ENCODE data around the gene FBXW11.
"Not testable (repeated sequence)": the region's sequence is repeated elsewhere in the genome, so short reads cannot be mapped to it uniquely, and the experiment has no call there.

The FBXW11 gene

GRCh38 chr5:171951218-171951617, 55.2 kb downstream of the FBXW11 start:
- no peak for DNase-seq

DNA sequence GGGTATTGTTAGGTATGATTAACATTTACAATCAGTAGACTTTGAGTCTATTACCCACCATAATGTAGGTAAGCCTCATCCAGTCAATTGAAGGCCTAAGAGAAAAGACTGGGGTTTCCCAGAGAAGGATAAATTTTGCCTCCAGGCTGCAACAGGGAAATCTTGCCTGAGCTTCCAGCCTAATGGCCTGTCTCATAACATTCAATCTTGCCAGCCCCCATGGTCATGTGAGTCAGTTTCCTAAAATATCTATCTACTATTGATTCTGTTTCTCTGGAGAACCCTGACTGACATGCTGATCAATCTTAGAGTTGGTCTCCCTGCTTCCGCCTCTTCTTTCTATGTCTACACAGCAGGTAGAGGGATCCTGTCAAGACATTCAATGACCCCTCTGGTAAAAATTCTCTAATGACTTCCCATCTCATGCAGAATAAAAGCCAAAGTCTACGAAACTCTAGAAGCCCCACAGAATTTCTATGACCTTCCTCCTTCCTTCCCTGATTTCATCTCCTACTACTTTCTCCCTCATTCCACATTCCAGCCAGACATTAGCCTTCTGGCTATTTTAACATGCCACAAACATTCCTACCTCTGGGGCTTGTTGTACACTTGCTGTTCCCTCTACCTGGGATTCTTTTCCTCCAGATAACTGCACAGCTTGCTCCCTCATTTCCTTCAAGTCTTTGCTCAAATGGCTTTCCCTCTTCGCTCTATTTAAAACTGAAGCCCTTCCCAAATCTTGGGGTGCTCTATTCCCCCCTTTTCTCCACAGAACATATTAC, 60.2 kb downstream of the FBXW11 start:
- DNase-seq: no peak

DNA sequence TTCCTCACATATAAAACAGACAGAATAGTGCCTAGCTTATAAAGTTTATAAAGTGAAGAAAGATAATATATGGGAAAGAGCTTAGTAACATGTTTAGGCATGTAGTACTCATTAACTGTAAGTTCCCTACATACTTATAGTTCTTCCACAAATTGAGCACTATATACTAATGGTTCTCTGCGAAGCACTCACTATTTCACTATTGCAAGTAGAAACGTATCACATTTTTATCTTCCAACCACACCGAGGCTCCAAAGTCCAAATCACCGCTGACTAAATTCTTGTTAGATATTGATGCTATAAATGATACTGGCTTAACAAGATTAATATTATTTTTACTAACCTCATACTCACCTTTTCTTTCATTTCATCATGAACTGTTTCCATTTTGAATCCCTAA, 61.0 kb downstream of the FBXW11 start:
- no peak for DNase-seq

DNA sequence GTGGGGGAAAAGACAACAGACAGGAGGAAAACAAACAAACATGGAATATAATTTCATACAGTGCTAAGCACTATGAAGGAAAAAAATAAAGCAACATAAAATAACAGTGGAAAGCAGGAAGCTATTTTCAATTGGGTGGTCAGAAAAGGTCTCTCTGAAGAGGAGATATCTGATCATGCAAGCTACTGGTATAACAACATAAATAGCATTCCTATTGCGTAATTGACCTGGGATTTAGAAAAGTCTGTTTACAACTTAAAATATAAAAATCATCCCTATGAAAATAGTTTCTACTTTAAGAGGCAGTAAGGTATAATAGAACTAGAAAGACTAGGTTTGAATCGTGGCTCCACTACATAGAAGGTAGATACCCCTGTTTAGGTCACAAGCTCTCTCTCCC, 61.4 kb downstream of the FBXW11 start:
- DNase-seq: no peak

- not testable (repeated sequence) for DNase-seq
These were observed 64.3 kb downstream of the FBXW11 start for GRCh38 chr5:171942112-171942516.

GRCh38 chr5:171941675-171942074, 64.8 kb downstream of the FBXW11 start:
- DNase-seq: not testable (repeated sequence)

DNA sequence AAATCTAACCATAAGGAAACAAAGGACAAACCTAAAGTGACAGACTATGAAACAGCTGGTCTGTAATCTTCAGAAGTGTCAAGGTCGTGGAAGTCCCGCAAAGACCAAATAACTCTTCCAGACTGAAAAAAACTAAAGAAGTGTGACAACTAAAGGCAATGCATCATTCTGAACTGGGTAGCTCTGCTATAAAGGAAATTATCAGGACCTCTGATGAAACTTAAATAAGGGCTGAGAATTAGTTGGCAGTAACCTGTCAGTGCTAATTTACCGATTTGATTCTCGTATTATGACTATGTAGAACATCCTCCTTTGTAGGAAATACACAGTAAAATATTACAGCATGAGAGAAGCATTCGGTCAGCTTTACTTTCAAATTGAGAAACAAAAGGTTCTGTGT, 65.2 kb downstream of the FBXW11 start:
- DNase-seq: not testable (repeated sequence)

GRCh38 chr5:171939951-171940350, 66.5 kb downstream of the FBXW11 start:
- DNase-seq: no peak

DNA sequence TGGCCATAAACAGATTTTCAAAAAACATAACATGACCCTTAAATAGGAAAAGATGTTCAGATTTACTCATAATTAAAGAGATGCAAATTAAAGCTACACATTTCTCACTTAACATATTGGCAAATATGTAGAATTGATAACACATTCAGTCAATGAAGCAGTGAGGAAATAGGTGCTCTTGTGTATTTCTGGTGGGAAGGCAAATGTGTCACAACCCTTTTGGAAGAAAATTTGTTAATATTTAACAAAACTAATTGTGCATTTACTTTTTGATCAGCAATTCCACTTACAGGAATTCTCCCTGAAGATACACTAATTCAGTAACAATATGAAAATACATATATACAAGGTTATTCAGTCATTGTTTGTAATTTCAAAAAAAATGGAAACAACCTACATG, 68.1 kb downstream of the FBXW11 start:
- no peak for DNase-seq

DNA sequence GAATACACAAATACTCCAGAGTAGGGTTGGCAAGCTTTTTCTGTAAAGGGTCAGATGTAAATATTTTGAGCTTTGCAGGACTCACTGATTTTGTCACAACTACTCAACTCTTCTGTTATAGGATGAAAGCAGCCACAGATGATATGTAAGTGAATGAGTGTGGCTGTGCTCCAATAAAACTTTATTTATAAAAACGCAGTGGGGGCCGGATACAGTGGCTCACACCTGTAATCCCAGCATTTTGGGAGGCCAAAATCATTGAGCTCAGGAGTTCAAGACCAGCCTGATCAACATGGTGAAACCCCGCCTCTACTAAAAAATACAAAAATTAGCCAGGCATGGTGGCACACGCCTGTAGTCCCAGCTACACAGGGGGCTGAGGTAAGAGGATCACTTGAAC, 69.1 kb downstream of the FBXW11 start:
- no peak for DNase-seq

DNA sequence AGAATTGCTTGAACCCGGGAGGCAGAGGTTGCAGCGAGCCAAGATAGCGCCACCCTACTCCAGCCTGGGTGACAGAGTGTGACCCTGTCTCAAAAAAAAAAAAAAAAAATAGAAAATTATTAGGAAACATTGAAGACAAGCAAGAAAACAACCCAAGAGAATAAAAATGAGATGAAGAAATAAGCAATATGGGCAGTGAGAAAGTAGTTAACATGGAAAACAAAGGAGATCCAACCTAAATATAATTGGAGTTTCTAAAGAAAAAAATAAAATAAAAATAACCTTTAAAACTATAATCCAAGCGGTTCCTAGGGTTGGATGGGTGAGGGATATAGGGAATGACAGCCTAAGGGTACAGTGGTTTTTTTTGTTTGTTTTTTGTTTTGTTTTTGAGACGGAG, 71.9 kb downstream of the FBXW11 start:
- no peak for DNase-seq

DNA sequence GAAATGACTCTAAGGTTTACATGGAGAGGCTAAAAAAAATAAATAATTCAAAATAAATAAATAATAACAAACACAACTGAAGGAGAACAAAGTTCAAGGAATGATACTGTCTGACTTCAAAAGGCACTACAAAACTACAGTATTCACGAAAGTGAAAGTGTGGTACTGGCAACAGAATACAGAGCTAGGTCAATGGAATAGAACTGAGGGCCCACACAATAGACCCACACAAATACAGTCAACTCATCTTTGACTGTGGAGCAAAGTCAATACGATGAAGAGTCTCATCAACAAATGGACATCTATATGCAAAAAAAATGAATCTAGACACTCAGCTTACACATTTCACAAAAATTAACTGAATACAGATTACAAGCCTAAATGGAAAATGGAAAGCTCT, 75.3 kb downstream of the FBXW11 start:
- no peak for DNase-seq

DNA sequence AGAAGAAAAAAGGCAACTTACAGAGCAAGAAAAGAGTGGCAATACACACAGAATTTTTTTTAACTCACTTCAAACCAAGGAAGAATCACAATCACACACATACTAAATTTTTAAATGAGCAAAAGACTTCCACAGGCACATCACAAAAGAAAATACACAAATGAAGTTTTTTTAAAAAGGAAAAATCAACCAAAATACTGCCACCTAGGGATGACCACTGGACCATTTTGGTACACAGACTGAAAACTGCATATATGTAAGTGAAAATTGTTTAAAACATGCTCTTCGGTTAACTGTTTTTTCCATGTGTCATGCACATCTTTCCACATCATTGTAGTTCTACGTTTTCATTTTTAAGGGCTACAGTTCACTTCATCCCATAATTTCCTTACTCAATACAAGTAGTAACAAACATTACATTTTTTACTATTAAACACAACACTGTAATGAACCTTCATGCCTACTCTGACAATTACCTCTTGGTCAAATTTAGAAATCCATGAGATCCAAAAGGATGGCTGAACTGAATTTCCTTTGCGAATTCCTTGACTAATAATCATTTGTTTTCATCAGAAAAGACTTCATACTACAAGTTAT, 79.0 kb downstream of the FBXW11 start:
- DNase-seq: no peak

DNA sequence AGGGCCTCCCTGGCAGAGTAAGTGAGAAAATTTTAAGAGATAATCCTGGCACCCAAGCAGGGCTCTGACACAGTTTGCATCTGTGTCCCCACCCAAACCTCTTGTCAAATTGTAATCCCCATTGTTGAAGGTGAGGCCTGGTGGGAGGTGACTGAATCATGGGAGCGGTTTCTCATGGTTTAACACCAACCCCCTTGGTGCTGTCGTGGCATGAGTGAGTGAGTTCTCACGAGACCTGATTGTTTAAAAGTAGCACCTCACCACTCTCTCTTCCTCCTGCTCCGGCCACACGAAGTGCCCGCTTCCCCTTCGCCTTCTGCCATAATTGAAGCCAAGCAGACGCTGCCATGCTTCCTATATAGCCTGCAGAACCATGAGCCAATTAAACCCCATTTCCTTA, 80.1 kb downstream of the FBXW11 start:
- DNase-seq: no peak

DNA sequence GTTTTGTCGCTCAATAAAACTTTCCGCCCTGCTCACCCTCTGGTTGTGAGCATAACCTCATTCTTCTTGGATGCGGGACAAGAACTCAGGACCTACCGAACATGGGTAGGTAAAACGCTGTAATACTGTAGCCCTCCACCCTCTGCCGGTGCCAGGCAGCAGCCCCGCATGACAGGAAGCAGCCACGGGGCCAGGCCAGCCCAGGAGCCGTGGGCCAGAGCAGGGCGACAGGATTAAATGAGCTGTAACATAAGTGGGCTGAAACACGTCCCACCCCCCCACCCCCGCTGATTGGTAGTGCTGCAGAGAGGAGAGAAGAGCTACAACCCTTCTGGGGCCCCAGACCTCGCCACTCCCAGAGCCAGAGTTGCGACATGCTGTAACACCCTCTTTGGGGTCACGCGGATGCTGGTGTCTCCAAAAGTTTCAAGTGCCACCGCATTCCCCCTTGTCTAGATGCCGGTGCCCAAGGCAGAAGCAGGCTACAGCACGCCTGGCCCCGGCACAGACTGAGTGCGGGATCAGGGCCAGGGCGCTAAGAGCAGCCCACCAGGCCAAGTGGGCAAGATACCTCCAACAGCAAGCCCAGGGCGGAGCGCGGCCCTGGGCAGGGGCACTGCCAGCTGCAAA, 81.8 kb downstream of the FBXW11 start:
- no peak for DNase-seq

DNA sequence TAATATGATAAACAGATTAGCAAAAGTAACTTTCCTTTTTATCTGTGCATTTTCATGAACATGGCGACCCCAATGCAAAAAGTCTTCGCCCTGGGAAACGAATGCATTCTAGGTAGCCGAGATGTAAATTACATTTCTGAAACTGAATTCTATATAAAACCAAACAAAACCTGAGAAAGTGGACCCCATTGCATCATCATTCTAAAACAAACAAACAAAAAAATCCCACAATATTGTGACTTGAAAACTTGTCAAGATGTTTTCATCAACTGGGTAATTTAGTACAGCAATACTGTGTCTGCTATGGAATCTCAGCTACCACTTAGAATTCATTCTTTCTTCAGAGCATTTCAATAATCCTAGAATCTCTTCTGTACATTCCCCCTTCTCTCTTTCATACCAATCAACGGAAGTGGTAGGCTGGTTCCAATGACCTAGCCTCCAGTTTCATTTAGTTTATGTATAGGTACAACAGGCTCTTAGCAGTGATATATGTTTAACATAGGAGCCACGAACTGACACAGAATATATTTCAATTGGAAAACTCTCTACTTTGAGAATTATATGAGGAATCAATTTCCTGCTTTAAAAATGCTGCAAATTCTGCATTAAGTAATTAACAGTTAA, 85.6 kb downstream of the FBXW11 start:
- DNase-seq: no peak

GRCh38 chr5:171915700-171916099, 90.7 kb downstream of the FBXW11 start:
- not testable (repeated sequence) for DNase-seq

GRCh38 chr5:171914726-171915338, 91.6 kb downstream of the FBXW11 start:
- no peak for DNase-seq

DNA sequence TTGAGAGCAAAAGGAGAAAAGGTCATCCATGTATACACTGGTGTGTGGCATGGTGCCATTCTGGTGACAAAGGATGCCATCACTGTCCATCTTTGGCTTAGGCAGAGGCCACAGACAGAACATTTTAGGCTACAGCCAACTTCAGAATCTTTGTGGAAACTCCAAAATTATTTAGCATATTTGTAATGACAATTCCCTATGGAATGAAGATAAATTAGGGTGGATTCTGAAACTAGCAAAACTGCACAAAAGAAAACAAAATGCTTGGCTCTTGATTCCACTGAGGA, 92.5 kb downstream of the FBXW11 start:
- no peak for DNase-seq

DNA sequence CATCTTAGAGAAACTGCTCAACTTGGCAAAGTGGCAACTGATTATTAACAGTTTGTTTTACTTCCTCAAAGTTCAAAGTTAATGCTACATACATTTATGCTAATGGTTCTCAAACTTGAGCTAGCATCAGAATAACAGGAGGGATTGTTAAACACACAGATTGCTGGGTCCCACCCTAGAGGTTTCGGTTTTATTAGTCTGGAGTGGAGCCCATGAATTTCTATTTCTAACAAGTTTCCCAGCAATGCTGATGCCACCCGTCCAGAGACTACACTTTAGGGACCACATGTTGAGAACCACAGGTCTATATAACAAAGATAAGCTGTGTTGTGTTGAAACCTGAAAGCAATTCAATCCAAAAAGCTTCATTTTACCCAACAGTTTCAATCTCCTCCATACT, 95.3 kb downstream of the FBXW11 start:
- no peak for DNase-seq

DNA sequence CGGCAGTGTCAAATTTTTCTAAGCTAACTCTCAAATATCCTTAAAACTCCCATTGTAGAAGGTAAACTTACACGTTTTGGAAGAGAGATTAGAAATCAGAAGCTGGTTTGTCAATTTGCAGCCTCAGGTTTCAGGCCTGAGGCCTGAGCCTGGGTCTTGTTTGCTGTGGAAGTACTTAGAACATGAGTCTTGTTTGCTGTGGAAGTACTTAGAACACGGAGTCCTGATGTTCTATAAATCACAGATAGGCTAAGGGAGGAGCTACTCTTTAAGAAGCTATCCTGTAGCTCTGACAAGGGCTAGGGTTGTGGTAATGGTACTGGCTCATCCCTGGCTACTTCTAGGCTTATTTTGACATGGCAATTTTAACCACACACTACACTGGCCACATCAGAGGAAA, 97.8 kb downstream of the FBXW11 start:
- DNase-seq: no peak

- no peak for DNase-seq
These were observed 98.6 kb downstream of the FBXW11 start for GRCh38 chr5:171907725-171908343.

Measured in CD4-positive, alpha-beta T cell treated with Interferon gamma for 1 hour (primary cell).